Glomerular visceral epithelial cell (primary cell): Measurements from ENCODE around the gene DCTN4.

Source experiments
- DNase-seq: peaks from one replicate; pipeline ENCODE4 v3.0.0-alpha.2; 2016; ENCODE audit errors: extremely low spot score

The DCTN4 gene

GRCh38 chr5:150740992-150741391 is 17.8 kb downstream of the DCTN4 start:
- no peak for DNase-seq

DNA sequence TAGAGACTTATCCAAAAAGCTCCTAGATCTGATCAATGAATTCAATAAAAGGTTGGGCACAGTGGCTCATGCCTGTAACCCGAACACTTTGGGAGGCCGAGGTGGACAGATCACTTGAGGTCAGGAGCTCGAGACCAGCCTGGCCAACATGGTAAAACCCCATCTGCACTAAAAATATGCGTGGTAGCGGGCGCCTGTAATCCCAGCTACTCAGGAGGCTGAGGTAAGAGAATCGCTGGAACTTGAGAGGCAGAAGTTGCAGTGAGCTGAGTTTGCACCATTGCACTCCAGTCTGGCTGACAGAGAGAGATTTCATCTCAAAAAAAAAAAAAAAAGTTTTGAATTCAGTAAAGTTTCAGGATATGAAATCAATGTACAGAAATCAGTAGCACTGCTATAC is 20.0 kb downstream of the DCTN4 start:
- DNase-seq, result no peak

DNA sequence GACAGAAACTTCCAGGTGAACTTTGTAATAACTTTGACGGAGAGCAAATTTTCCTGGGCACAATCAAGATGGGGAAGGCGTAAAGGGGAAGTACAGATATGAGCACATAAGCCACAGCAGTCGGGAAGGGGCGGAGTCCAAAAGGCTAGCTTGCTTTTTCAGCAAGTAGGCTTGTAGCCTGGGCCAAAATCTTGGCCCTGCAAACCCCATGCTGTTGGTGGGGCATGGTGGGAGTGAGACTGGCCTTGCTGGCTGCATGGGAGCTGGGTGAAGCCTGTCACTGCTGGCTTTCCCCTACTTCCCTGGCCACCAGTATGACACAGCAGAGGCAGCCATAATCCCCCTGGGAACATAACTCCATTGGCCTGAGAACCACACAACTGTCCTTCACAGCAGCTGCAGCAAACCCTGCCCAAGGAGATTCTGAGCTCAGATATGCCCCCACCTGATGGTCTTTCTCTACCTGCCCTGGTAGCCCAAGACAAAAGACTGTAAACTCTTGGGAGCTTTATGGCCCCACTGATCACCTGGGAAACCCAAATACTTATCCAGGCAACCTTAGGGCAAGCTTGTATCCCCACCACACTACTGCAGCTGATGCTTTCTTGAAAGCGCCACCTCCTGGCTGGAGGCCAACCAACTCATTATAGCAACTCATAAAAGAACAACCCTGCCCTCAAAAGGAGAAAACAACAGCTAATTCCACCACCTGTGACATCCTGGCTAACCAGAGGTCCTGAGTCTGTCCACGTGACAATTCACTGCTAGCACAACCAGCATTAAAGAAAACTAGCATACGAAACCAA is 24.0 kb downstream of the DCTN4 start:
- no peak for DNase-seq

- no peak for DNase-seq
These were observed 27.1 kb downstream of the DCTN4 start for GRCh38 chr5:150731669-150732242.

DNA sequence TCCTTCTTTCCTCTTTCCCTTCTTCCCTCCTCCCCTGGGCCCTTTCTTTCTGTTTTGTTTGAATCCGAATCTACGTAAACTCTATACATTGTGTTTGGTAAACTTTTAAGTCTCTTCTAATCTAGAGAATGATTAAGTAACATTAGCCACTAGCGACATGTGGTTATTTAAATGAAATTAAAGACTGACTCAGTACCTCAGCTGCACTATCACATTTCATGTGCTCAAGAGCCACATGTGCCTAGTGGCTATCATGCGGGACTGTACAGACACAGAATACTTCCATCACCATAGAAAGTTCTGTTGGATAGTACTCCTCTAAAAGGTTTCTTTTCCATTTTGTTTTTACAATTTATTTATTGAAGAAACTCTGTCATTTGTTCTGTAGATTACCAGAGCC is 29.0 kb downstream of the DCTN4 start:
- no peak for DNase-seq

DNA sequence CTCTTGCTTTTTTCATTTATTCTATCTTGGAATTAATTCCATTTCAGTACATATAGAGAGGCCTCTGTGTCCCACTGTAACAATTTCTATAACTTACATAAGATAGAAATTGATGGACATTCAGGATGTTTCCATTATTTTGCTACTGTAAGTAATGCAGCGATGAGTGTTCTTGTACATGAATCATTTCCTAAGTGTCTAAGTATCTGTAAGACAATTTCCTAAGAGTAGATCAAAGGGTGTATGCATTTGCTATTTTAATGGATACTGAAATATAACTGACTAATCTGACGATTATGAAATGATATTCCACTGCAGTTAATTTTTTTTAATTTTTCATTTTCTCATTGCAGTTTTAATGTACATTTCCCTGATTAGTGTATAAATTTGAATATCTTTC is 35.0 kb downstream of the DCTN4 start:
- no peak for DNase-seq

GRCh38 chr5:150710165-150710564 is 48.7 kb downstream of the DCTN4 start:
- peak; percentile 11 for DNase-seq

DNA sequence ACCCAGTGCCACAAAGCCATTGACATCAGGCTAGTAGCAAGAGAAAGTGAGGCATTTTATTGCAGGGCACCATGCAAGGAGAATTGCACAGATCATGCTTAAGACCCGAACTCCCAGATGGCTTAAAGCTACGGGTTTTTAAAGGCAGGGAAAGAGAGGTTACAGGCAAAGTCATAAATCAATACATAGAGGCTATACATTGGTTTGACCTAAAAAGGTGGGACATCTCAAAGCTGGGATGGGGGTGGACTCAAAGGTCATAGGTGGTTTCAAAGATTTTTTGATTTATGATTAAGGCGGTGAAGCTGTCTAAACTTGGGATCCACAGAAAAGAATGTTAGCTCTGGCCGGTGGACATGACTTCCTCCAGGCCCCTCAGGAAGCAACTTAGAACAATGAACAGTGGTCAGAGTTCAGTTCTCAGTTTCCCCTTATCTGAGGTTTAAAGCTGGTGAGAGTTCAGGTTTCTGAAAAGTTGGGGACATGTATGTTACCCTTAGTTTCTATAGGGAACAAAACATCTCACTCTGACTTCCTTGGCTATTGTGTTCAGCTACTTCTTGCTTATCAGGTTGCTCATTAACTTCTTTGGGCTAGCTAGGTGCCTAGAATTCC is 51.9 kb downstream of the DCTN4 start:
- no peak for DNase-seq

DNA sequence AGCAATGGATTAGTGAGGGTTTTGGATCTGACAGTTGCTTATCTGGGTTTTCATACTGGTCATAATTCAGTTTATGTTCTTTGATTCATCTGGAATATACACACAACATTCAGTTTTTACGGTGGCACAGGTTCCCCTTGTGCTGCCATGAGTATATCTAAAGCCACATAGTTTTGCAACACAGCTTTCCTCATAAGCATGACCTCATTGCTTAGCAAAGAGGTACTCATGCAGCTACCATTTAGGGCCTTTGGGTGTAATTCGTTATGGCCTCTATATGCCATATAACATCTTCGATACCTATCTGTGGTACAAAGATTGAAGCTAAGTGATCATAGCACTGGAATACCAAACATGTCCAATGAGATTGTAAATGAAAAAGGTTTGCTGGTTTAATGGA is 55.1 kb downstream of the DCTN4 start:
- DNase-seq, result no peak

DNA sequence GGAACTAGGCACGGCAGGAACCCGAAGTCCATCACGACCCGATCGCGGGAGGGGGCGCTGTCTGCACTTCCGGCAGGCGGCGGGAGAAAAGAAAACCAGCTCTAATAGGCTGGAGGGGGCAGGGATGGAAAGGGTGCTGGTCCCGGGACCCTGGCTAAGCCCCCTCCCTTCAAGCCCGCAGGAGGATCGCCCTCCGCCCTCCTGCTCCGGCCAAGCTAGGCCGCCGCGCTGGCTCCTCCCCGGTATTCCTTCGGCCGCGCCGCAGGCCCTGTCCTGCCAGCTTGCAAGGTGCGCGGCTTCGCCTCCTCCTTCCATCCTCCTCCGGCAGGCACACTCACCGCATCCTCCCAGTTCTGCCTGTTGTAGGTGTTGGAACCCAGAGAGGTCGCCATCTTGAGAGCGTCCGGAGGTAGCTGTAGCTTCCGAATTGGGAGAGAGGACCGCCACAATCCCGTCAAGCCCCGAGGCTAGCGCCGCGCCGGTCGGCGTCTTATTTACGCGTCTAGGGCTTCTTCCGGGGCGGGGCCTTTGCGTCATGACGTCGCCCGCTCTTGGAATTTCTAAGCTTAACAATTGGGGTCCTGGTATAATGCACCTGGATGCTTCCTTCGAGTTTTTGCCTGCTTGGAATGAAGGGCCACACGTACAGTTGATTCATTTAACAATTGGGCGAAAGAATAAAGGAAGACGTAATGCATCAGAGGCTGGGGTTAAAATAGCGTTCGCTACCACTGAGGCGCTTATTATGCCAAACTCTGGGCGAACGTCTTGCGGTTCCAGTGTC is 58.0 kb downstream of the DCTN4 start, which contains the start of gene RBM22:
TSS of gene RBM22 (minus strand) at position 469 of the 784 bp plus-strand sequence. CDS start at position 392, 77 bp downstream.
- DNase-seq, result peak; percentile 91

GRCh38 chr5:150700246-150700593 is 58.6 kb downstream of the DCTN4 start:
- DNase-seq, result peak; percentile 13

- peak; percentile 69 for DNase-seq
These were observed 64.2 kb downstream of the DCTN4 start for GRCh38 chr5:150694612-150695011.

- no peak for DNase-seq
These were observed 66.5 kb downstream of the DCTN4 start for GRCh38 chr5:150692276-150692675.

- no peak for DNase-seq
These were observed 68.1 kb downstream of the DCTN4 start for GRCh38 chr5:150690760-150691159.

- no peak for DNase-seq
These were observed 69.7 kb downstream of the DCTN4 start for GRCh38 chr5:150689120-150689519.

GRCh38 chr5:150676578-150676977 is 82.2 kb downstream of the DCTN4 start:
- no peak for DNase-seq

- no peak for DNase-seq
These were observed 83.7 kb downstream of the DCTN4 start for GRCh38 chr5:150675069-150675468.

GRCh38 chr5:150674341-150674821 is 84.4 kb downstream of the DCTN4 start:
- DNase-seq, result no peak

DNA sequence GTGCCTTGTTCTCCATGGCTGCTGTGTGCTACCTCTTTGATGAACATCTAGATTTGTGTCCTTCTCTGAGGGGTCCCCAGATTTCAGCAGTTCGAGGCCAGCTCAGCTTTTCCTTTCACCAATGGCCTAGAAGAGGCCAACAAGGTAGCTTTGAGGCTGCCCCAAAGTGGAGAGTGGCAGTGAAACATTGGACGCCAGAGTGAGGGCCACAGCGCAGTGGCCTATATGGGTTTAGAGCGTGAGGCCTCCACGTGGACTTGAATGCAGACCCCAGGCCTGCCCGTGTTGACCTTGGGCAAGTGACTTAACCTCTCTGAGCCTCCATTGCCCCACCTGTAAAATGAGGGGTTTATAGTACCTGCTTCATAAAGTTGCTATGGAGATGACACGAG is 85.9 kb downstream of the DCTN4 start:
- DNase-seq, result no peak

GRCh38 chr5:150672237-150672883 is 86.5 kb downstream of the DCTN4 start:
- DNase-seq, result peak; percentile 40

GRCh38 chr5:150671509-150672236 is 87.1 kb downstream of the DCTN4 start:
- DNase-seq, result no peak
